HepG2 (cell line): ENCODE results near the gene SDHD. TPM values are rescaled to one million over a fixed set of nuclear protein-coding genes. Genes with fewer than 3 reads are reported as not detected.
A peak's percentile ranks its signal among the peaks of the same experiment; 100 is the strongest.

Experiments used
- CBX2 ChIP-seq, 2 experiments: fragments of 200-600 bp in 1 of 2; sonication (generic); formaldehyde crosslinking in 1 of 2; IDR thresholded peaks; 2 replicates each; pipeline versions ENCODE4 v1.7.0 to v1.8.1; 2018 to 2022; ENCODE audit warnings: low read depth in 2 of 2, low read length in 1 of 2, mild to moderate bottlenecking in 1 of 2, missing genetic modification reagents in 1 of 2
- GATAD1 ChIP-seq: IDR thresholded peaks from 2 replicates; pipeline ENCODE4 v1.6.1; 2016; ENCODE audit warnings: missing genetic modification reagents, missing compliant biosample characterization
- GTF2F1 ChIP-seq: fragments of 150-350 bp; IDR thresholded peaks from 2 replicates; pipeline ENCODE4 v1.6.1; 2014; ENCODE audit warnings: low read length
- HNF4G ChIP-seq, 2 experiments: sonication (generic) in 1 of 2; formaldehyde crosslinking in 1 of 2; IDR thresholded peaks; 2 replicates each; pipeline versions ENCODE4 v1.4.0 to v1.6.1; 2011 to 2020; ENCODE audit warnings: borderline replicate concordance in 2 of 2, low read depth in 2 of 2, mild to moderate bottlenecking in 2 of 2, low read length in 1 of 2, missing genetic modification reagents in 1 of 2, moderate library complexity in 1 of 2
- IRF9 ChIP-seq: sonication (generic); formaldehyde crosslinking; IDR thresholded peaks from 2 replicates; pipeline ENCODE4 v1.8.0; 2022; ENCODE audit warnings: missing genetic modification reagents, mild to moderate bottlenecking, borderline replicate concordance
- MBNL3 ChIP-seq: fragments of 250-450 bp; sonication (Bioruptor Pico); conservative IDR thresholded peaks from 2 replicates; pipeline ENCODE4 v1.8.0; 2022; ENCODE audit warnings: mild to moderate bottlenecking, inconsistent platforms
- NCOA1 ChIP-seq: sonication (generic); formaldehyde crosslinking; IDR thresholded peaks from 2 replicates; pipeline ENCODE4 v1.9.0; 2021; ENCODE audit warnings: missing genetic modification reagents
- NFAT5 ChIP-seq: sonication (generic); formaldehyde crosslinking; IDR thresholded peaks from 2 replicates; pipeline ENCODE4 v1.4.0; 2020; ENCODE audit warnings: missing genetic modification reagents
- PRMT3 ChIP-seq: sonication (generic); formaldehyde crosslinking; IDR thresholded peaks from 2 replicates; pipeline ENCODE4 v1.8.1; 2022; ENCODE audit warnings: low read depth, mild to moderate bottlenecking, moderate library complexity, missing genetic modification reagents, borderline replicate concordance
- RFX5 ChIP-seq: IDR thresholded peaks from 2 replicates; pipeline ENCODE4 v1.6.1; 2011; ENCODE audit warnings: low read depth, low read length, improper control_type of control experiment
- TBL1XR1 ChIP-seq: fragments of 150-350 bp; IDR thresholded peaks from 2 replicates; pipeline ENCODE4 v1.6.1; 2014; ENCODE audit warnings: borderline replicate concordance, low read length; ENCODE audit not compliant: partially characterized antibody
- TFAP4 ChIP-seq: sonication (generic); IDR thresholded peaks from 2 replicates; pipeline ENCODE4 v1.6.1; 2016; ENCODE audit warnings: low read depth, borderline replicate concordance
- ZFP91 ChIP-seq: sonication (generic); formaldehyde crosslinking; IDR thresholded peaks from 2 replicates; pipeline ENCODE4 v1.9.0; 2022; ENCODE audit warnings: missing genetic modification reagents, mild to moderate bottlenecking, borderline replicate concordance
- ZNF260 ChIP-seq: sonication (generic); formaldehyde crosslinking; IDR thresholded peaks from 2 replicates; pipeline ENCODE4 v1.4.0; 2020; ENCODE audit warnings: missing genetic modification reagents, low read depth, mild to moderate bottlenecking, borderline replicate concordance
- ZNF563 ChIP-seq: sonication (generic); formaldehyde crosslinking; IDR thresholded peaks from 2 replicates; pipeline ENCODE4 v1.8.0; 2022; ENCODE audit warnings: mild to moderate bottlenecking, moderate library complexity, missing genetic modification reagents
- ZNF660 ChIP-seq: sonication (generic); formaldehyde crosslinking; IDR thresholded peaks from 2 replicates; pipeline ENCODE4 v1.5.1; 2020; ENCODE audit warnings: mild to moderate bottlenecking, low read depth, missing genetic modification reagents, borderline replicate concordance
- ZNF7 ChIP-seq: IDR thresholded peaks from 2 replicates; pipeline ENCODE4 v1.6.1; 2016; ENCODE audit warnings: missing biosample characterization, missing genetic modification reagents
- ZNF788 ChIP-seq: sonication (generic); formaldehyde crosslinking; IDR thresholded peaks from 2 replicates; pipeline ENCODE4 v1.5.0; 2020; ENCODE audit warnings: mild to moderate bottlenecking, missing genetic modification reagents, borderline replicate concordance
- ZNF891 ChIP-seq: sonication (generic); formaldehyde crosslinking; IDR thresholded peaks from 2 replicates; pipeline ENCODE4 v1.5.0; 2020; ENCODE audit warnings: mild to moderate bottlenecking, missing genetic modification reagents
- polyA plus RNA-seq, 8 experiments: library from polyadenylated mRNA; depleted of rRNA in 3 of 8; stranded (reverse) in 7 of 8; unstranded in 1 of 8; fragments of >200 nt; fragmentation: Illumina TruSeq in 4 of 8; extraction: Trizol in 4 of 8; gene quantifications; 2 replicates each; pipeline versions ENCODE4 v1.2.1 to v1.2.3, GENCODE V29; 2011 to 2016; ENCODE audit warnings: low read depth in 4 of 8, missing spikeins in 1 of 8, mixed read lengths in 1 of 8; ENCODE audit not compliant: insufficient read depth in 1 of 8
- total RNA-seq, 5 experiments: library from RNA; depleted of rRNA; stranded (reverse); fragments of >200 nt; fragmentation: Illumina TruSeq; extraction: Trizol; gene quantifications; 2 replicates each; pipeline ENCODE4 v1.2.3, GENCODE V29; 2016; ENCODE audit warnings: low read depth in 1 of 5

SDHD gene
- total and polyA plus RNA-seq, 2 of the 13 experiments (the other 11 are each of a cell fraction or from before 2014, with no cell fraction given) = 117 to 123 TPM

- TF ChIP-seq ZFP91 (CRISPR knock-in tag) (peak; percentile 93), TFAP4 (peak; percentile 62; the same call in 1 of the 2 replicates), ZNF563 (CRISPR knock-in tag) (no peak; the same call in 1 of the 2 replicates), TBL1XR1 (no peak), CBX2 (IDR thresholded peaks at IDR 0.05; ENCODE audit: low read depth, low read length) (no peak), CBX2 (CRISPR knock-in tag; IDR thresholded peaks at IDR 0.05; ENCODE audit: low read depth) (no peak), ZNF788 (peak; percentile 83; the same call in 1 of the 2 replicates), NFAT5 (no peak), IRF9 (peak; percentile 87), ZNF660 (CRISPR knock-in tag) (no peak), ZNF891 (CRISPR knock-in tag) (0 out of 2 replicates have a peak, but pooled peaks have one; percentile 62), RFX5 (no peak), PRMT3 (CRISPR knock-in tag) (no peak), HNF4G (IDR thresholded peaks at IDR 0.05; ENCODE audit: borderline replicate concordance, low read depth, low read length) (no peak), HNF4G (CRISPR knock-in tag; IDR thresholded peaks at IDR 0.05; ENCODE audit: borderline replicate concordance, low read depth) (peak; percentile 41; the same call in 1 of the 2 replicates), NCOA1 (CRISPR knock-in tag) (no peak), ZNF260 (CRISPR knock-in tag) (no peak), GTF2F1 (no peak), MBNL3 (CRISPR knock-in tag) (no peak), GATAD1 (CRISPR knock-in tag) (peak; percentile 98), ZNF7 (peak; percentile 10; the same call in 1 of the 2 replicates)
Observed at GRCh38 chr11:112086422-112087191, at the start of gene SDHD, which contains the start of gene TIMM8B (continued).
